Cardiac muscle cell (in vitro differentiated cells and primary cell): Measurements from ENCODE around the gene CFAP52. TPM values are rescaled to one million over a fixed set of nuclear protein-coding genes. Genes with fewer than 3 reads are reported as not detected.
A peak's percentile ranks its signal among the peaks of the same experiment; 100 is the strongest.

Source experiments
- DNase-seq, 2 donors: peaks; one replicate each; pipeline versions ENCODE4 v3.0.0 to v3.0.0-alpha.2; 2010 to 2017; ENCODE audit warnings: low read depth in 1 of 2, low spot score in 1 of 2
- H3K27ac ChIP-seq: fragments of 200-600 bp; sonication (generic); 2 replicates; pipeline ENCODE4 v1.5.1; 2016
- H3K27me3 ChIP-seq: fragments of 200-600 bp; sonication (generic); 2 replicates; pipeline ENCODE4 v1.6.0; 2016; ENCODE audit warnings: control low read depth
- H3K36me3 ChIP-seq: fragments of 200-600 bp; sonication (generic); 2 replicates; pipeline ENCODE4 v1.5.1; 2016; ENCODE audit warnings: control low read depth
- H3K4me1 ChIP-seq: fragments of 200-600 bp; sonication (generic); 2 replicates; pipeline ENCODE4 v1.8.1; 2017; ENCODE audit warnings: low read depth, mild to moderate bottlenecking, mixed run types
- H3K4me3 ChIP-seq: fragments of 200-600 bp; sonication (generic); 2 replicates; pipeline ENCODE4 v1.5.1; 2016; ENCODE audit warnings: mild to moderate bottlenecking
- H3K9me3 ChIP-seq: fragments of 200-600 bp; sonication (generic); 2 replicates; pipeline ENCODE4 v1.5.1; 2017; ENCODE audit warnings: low read depth, mild to moderate bottlenecking, control low read depth
- CTCF ChIP-seq: IDR thresholded peaks from 2 replicates; pipeline ENCODE4 v1.5.1; 2012; ENCODE audit warnings: low read depth, mild to moderate bottlenecking, low read length
- polyA plus RNA-seq: library from polyadenylated mRNA; unstranded; fragments of >200 nt; fragmentation: Nextera tagmentation; extraction: Ambion mirVana; gene quantifications from 2 replicates; pipeline ENCODE4 v1.2.1, GENCODE V29; 2016
- total RNA-seq: library from RNA; depleted of rRNA; stranded (reverse); fragments of >200 nt; gene quantifications from 2 replicates; pipeline ENCODE4 v1.2.3, GENCODE V29; 2016

CFAP52 gene
- total and polyA plus RNA-seq, 2 experiments from 2014 or later: 0.50 TPM; not detected in 1

- no peak overlapping the region for H3K4me3 ChIP-seq
- H3K36me3 ChIP-seq: no peaks in the 10 kb centered on the region
- H3K27ac ChIP-seq: no peak overlapping the region
- no peaks in the 10 kb centered on the region for H3K9me3 ChIP-seq
- no peak for TF ChIP-seq CTCF
- DNase-seq: no peak
- peaks cover 15% of the 10 kb centered on the region for H3K27me3 ChIP-seq
- H3K4me1 ChIP-seq: no peaks in the 10 kb centered on the region
Observed at GRCh38 chr17:9643611-9644010, 67.2 kb downstream of the CFAP52 start.

GRCh38 chr17:9644910-9645751, 68.7 kb downstream of the CFAP52 start, which contains the start of gene USP43:
Gene USP43 (plus strand): TSS chr17:9645517. CDS start chr17:9645633, 116 bp downstream.
- no peak for TF ChIP-seq CTCF
- peaks cover 15% of the 10 kb centered on the region for H3K27me3 ChIP-seq
- H3K4me3 ChIP-seq: peak within 1 kb of the TSS; percentile 66
- H3K27ac ChIP-seq: no peak within 1 kb of the TSS
- no peaks in the 10 kb centered on the region for H3K36me3 ChIP-seq
- H3K9me3 ChIP-seq: no peaks in the 10 kb centered on the region
- DNase-seq: peak; percentile 23 to 59
- H3K4me1 ChIP-seq: no peaks in the 10 kb centered on the region

DNA sequence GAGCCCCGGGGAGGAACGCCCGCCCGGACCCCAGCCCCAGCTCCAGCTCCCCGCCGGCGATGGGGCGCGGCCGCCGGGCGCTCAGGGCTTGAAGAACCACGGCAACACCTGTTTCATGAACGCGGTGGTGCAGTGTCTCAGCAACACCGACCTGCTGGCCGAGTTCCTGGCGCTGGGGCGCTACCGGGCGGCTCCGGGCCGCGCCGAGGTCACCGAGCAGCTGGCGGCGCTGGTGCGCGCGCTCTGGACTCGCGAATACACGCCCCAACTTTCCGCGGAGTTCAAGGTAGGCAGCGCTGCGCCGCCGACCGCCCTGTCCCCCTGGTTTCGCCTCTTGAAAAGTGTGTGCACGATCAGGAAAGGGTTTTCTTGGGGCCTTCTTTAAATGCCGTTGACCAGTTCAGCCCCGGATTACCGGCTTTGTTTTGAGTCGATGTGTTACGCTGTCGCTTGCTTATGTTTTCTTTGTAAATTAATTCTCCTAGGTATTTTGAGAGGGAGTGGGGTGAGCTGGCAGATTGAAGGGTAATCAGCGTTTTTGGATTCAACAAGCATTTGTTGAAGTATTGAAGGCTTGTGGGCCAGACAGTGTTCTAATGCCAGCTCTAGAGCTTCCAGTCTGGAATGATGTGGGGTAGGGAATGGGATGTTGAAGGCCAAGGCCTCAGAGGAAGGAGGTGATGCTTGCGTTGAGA, 69.6 kb downstream of the CFAP52 start:
- Histone ChIP-seq H3K27ac (no peak overlapping the region), H3K4me1 (no peaks in the 10 kb centered on the region), H3K4me3 (peak overlapping the region; percentile 66), H3K9me3 (no peaks in the 10 kb centered on the region), H3K36me3 (no peaks in the 10 kb centered on the region), H3K27me3 (peaks cover 15% of the 10 kb centered on the region)
- TF ChIP-seq CTCF: no peak
- peak; percentile 11 to 71 for DNase-seq

DNA sequence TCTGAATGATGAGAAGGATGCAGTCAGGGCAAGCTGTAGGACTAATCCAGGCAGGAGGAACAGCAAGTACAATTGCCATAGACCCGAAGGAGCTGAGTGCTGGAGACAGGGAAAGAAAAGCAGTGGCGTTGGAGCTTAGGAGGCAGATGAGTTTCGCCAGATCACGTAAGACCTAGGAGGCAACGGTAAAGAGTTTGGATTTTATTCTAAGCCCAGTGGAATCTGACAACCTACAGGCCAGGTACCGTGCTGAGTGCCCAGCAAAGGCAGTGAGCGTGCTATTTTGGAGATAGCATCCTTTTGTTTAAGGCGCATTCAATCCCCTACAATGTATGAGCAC, 70.1 kb downstream of the CFAP52 start:
- H3K4me3 ChIP-seq: no peak overlapping the region
- H3K9me3 ChIP-seq: no peaks in the 10 kb centered on the region
- no peaks in the 10 kb centered on the region for H3K4me1 ChIP-seq
- peaks cover 15% of the 10 kb centered on the region for H3K27me3 ChIP-seq
- no peaks in the 10 kb centered on the region for H3K36me3 ChIP-seq
- no peak for DNase-seq
- no peak for TF ChIP-seq CTCF
- no peak overlapping the region for H3K27ac ChIP-seq

DNA sequence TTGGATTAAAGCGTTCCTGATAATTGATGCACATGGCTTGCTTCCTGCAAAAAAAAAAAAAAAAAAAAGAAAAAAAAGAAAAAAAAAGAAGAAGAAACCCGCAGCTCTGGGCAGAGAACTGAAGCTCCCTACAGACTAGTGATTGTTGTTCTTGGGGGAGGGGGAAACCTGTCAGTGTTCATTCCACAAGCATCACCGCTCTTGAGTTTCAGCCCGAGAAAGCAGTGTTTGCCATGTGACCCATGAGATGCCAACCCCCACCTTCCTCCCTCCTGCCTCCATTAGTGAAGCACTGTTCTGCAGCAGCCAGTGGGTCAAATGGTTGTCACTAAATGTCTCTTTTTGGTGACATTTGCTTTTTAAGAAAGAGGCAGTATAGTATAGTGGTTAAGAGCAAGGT, 70.6 kb downstream of the CFAP52 start:
- no peak for DNase-seq
- Histone ChIP-seq H3K36me3 (no peaks in the 10 kb centered on the region), H3K4me1 (no peaks in the 10 kb centered on the region), H3K4me3 (no peak overlapping the region), H3K27ac (no peak overlapping the region), H3K27me3 (peaks cover 15% of the 10 kb centered on the region), H3K9me3 (no peaks in the 10 kb centered on the region)
- TF ChIP-seq CTCF: no peak
